RPMI8226 (cell line): ENCODE data around the gene CETP.
"Not testable (repeated sequence)": the region's sequence is repeated elsewhere in the genome, so short reads cannot be mapped to it uniquely, and the experiment has no call there.

Source experiments
- DNase-seq: peaks from one replicate; pipeline ENCODE4 v3.0.0-alpha.2; 2015

CETP gene

DNA sequence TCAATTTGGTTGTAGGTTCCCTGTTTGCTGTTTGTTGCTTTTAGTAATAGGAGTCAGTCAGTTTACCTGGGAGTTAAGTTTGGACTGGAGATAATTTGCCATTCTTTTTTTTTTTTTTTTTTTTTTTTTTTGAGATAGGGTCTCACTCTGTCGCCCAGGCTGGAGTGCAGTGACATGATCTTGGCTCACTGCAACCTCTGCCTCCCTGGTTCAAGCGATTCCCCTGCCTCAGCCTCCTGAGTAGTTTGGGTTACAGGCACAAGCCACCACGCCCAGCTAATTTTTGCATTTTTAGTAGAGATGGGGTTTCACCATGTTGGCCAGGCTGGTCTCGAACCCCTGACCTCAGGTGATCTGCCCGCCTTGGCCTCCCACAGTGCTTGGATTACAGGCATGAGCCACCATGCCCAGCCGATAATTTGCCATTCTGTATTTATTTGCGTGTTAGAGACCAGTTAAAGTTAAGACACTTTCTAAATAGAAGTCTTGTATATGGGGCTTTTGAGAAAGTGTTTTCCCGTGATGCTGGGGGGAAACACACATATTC lies 27.1 kb upstream of the CETP start:
- not testable (repeated sequence) for DNase-seq

DNA sequence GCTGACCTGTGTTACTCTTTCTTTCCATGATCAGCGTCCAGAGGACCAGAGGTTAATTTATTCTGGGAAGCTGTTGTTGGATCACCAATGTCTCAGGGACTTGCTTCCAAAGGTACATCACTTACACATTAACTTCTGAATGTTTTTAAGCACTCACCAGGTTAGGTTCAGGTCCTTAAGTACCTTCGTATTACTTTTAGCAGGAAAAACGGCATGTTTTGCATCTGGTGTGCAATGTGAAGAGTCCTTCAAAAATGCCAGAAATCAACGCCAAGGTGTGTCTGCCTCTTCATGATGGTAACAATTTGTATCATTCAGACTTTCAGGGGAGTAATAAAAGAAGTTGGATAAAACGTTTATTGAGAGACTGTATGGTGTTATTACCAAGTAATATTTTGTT lies 26.5 kb upstream of the CETP start:
- DNase-seq, result no peak

DNA sequence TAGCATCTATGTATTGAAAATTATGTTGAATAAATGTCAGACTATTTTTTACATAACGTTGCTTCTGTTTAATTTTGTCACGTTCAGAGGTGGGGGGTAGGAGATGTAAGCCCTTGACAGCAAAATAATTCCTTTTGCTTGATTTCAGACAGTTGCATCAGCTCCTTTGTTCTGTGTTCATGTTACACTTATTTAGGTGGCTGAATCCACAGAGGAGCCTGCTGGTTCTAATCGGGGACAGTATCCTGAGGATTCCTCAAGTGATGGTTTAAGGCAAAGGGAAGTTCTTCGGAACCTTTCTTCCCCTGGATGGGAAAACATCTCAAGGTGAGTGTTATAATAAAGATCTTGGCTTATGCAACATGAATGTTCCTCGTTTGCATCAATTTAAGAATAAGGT lies 25.3 kb upstream of the CETP start:
- DNase-seq, result no peak

DNA sequence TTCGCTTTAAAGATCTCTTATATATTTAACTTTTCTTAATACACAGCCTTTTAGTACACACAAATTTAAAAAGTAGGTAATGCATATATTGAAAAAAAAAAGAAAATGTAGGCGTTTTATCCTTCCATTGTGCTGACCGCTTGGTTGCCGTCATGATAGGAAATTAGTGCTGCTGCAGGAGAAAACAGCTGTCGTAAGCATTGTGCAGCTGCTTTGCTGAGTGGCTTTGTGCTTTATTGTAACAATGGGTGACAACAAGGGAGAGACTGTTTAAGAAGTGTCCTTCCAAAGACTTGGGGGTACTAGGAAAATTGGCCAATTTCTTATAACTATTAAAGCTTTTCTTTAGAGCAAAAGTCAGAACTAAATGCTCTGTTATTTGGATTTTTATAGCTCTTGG lies 24.8 kb upstream of the CETP start:
- DNase-seq, result no peak

DNA sequence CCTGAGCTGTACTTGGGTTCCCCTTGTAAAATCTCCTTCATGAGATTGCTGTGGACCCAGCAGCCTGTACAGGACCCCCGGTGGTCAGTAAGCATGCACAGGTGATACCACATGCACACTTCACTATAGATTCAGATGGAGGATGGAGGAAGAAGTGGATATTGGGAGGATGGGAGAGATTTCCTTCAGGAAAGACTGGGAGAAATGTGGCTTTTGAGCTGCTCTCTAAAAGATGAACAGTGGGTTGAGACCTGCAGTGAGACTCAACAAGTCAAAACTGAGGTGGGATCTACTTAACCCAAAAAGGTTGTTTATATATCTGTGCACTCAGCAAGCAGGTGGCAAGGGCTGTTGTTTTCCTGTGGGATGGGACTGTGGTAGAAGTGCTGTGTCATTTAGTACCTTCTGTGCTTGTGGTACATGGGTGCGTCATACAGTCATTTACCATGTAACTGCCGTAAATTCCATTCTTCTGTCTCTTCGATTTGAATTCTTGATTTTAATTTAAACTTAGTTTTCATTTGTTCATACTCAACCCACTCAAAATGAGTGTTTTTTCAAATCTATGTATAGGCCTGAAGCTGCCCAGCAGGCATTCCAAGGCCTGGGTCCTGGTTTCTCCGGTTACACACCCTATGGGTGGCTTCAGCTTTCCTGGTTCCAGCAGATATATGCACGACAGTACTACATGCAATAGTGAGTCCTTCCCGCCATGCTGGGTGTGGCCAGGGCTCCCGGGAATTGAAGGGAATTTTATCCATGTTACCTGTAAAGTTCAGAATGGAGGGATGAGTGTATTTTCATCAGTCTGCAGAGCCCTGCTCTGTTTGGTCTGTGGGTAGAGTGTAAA lies 22.9 kb upstream of the CETP start:
- DNase-seq, result no peak

DNA sequence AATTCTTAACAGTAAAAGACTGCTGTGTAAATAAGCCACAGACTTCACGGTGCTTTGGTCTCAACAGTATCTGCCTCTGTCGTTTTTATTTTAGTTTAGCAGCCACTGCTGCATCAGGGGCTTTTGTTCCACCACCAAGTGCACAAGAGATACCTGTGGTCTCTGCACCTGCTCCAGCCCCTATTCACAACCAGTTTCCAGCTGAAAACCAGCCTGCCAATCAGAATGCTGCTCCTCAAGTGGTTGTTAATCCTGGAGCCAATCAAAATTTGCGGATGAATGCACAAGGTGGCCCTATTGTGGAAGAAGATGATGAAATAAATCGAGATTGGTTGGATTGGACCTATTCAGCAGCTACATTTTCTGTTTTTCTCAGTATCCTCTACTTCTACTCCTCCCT lies 21.9 kb upstream of the CETP start:
- DNase-seq, result no peak

DNA sequence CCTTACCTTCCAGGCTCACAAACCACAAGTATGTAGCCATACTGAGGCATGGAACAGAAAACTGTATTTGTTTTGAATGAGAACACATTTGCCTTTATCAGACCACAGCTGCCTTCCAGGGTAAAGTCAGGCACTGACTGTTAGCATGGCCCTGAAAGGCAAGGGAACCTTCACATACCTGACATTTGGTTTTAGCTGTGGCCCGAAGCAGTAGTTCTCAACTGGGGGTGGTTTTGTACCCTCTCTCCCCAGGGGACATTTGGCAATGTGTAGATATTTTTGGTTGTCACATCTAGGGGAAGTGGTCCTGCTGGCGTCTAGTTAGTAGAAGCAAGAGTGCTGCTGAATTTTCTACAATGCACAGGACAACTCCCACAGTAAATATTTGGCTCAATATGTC lies 20.7 kb upstream of the CETP start:
- no peak for DNase-seq

DNA sequence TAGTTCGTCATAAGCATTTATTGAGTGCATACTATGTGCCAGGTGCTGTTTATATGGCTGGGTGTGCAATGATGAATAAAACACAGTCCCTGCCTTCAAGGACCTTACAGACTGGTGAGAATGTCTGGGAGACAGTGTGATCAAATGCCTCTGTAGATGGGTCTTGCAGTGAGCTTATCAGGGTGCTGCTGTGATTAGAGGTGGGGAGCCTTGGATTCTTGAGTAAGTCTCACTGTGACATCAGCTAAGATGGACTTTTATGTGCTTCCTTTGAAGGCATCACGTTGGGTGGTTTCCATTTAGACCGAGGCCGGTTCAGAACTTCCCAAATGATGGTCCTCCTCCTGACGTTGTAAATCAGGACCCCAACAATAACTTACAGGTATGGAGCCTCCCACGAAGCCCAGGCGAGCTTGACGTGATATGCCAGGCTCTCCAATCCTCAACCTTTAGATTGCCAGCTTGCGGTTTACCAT lies 19.9 kb upstream of the CETP start:
- no peak for DNase-seq

DNA sequence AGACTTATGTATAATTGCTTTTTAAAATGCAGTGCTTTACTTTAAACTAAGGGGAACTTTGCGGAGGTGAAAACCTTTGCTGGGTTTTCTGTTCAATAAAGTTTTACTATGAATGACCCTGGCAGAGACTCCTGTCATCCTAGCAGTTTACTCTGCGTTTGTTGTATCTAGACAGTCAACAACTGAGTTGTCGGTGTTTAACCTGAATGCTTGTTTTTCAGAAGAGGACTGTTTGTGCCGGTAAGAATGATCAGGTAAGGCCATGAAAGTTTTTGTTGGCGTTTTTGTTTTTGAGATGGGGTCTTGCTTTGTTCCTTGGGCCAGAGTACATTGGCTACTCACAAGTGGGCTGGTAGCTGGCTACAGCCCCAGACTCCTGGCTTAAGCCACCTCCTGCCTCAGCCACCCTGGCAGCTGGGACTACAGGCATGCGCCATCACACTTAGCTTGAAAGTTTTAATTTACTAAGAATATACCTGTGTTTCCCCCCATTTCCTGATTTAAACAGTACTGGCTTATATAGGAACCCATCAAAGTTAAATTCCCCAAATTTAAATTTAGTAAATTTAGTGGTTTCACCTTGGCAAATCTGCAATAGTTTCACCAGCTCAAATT lies 17.9 kb upstream of the CETP start:
- no peak for DNase-seq

DNA sequence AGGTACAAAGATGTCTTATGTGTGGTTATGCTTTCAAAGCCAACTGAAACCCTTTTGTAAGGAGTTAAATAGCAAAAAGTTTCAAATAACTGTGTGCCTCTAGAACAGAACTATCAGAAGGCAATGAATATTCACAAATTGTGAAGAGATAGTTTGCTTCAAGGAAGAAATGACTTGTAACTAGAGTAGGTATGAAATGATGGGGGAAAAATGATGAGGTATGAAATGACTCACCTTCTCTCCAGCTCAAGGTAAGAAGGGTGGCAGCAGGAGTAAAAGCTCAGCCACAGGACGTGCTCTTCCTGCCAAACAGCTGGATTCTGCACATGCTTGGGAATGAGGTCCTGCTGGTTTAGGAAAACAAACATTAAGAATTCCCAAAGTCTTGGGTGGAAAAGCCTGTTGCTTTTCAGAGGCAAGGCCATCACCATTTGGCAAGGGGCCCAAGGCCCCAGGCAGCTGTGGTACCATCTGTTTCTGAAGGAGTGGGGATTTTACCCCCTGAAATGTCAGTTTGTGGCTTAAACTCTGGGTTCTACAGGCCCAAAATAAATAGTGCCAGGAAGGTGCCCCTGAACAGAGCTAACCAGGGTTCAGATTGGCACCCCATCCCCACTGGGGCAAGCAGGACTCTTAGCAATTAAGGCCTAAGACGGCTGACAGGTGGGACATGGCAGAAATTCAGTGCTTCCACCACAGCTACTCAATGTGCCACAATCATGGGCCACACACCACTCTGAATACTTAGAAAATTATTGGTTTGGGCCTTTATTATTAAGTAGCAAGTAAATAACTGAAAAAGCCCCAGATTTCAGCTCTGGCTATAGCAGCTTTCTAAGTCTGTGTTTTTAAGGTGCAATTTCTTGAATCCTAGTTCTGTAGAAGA lies 16.6 kb upstream of the CETP start:
- DNase-seq, result peak; percentile 14

DNA sequence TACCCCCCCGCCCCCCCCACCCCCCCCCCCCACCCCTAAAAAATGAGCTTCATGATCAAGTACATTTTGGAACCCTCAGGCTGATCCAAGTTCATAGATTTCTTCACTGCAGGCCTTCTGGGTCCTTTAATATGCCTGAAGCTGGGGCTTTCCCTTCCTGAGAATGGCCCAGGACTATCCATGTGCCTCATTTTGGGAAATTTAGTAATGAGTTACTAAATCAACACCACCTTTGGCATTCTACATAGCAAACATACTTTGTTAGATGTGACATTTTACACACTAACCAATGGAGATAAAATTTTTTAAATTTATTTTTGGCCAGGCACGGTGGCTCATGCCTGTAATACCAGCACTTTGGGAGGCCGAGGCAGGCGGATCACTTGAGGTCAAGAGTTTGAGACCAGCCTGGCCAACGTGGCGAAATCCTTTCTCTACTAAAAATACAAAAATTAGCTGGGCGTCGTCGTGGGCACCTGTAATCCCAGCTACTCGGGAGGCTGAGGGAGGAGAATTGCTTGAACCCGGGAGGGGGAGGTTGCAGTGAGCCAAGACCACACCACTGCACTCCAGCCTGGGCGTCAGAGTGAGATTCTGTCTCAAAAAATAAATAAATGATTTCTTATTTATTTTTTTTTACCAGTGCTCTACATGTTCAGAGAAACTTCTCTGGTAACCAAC lies 15.8 kb upstream of the CETP start:
- DNase-seq, result no peak

DNA sequence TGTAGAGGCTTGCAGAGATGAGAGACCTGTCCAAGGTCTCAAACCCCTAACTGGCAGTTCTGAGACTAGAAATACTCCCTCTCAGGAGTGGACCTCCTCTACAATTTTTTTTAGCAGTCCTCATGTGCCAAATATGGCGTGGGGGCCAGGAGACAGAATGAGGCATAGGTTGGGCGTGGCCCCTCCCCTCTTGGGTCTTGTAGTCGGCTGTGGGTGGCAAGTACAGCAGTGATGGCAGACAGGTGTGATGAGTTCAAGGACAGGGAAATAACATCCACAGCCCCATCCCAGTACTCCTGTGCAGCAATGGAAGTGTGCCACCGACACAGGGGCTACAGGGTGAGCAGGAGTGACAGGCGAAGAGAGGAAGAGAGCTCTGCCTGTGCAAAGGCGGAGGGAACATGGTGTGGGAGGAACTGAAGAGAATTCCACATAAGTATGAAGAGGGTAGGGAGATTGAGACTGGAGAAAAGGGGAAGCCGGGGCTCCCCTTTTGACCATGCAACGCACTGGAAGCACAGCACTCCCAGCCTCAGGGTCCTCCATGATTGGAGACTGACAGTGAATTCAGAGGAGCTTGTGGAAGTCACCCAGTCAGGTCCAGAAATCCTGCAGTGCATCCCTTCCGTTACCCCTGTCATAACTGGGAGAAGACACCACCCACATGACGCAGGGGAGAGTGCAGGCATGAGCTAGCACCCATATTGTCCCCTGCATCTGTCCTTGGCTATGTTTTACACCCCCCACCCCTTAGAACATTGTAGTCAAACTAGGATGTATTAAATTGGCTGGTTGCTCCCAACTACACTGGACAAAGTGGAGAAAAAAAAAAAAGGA lies 14.8 kb upstream of the CETP start:
- no peak for DNase-seq

DNA sequence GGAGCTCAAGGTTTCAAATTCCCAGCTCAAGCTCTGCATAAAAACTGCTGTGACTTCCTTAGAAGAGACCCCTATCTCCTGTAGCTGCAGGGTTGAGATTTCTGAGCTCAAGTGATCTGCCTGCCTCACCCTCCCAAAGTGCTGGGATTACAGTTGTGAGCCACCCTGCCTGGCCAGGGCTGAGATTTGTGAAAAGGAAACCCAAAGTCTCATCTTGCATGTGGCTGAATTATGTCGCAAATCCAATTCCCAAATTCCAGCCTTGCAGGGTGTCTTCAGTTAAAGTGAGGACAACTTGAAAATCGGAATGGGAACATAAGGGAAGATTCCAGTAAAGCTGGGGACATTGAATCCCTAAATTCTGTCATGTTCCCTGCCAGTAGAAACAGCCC lies 14.2 kb upstream of the CETP start:
- DNase-seq, result no peak

DNA sequence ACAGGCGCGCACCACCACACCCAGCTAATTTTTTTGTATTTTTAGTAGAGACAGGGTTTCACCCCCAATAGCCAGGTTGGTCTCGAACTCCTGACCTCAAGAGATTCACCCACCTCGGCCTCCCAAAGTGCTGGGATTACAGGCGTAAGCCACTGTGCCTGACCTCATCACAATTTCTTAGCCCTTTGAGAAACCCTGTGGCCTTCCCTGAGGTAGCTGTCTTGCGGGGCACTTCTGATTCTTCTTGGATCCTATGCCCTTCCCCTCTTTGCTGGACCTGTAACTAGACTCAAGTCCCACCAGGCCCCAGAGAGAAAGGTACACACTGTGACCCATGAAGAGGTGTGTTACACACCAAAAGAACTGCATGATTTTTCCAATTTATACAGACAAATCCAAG lies 13.5 kb upstream of the CETP start:
- DNase-seq, result no peak

DNA sequence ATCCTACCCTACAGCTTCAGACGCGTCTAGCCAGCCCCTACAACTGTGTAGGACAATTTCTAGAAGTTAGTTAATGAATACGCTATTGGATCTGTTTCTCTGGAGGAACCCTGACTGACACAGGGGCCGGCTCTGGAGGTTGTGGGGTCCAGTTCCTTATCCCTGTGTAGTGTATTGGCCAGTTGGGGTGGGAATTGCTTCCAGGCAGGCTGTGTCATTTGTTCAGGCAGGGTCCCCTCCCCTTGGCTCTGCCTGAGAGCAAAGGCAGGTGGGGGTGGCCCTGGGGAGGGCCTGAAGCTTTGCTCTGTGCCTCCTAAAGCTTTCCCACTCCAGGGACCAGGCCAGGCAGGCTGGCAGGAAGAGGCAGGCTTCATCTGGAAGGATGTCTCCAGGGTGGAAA lies 11.7 kb upstream of the CETP start:
- no peak for DNase-seq

DNA sequence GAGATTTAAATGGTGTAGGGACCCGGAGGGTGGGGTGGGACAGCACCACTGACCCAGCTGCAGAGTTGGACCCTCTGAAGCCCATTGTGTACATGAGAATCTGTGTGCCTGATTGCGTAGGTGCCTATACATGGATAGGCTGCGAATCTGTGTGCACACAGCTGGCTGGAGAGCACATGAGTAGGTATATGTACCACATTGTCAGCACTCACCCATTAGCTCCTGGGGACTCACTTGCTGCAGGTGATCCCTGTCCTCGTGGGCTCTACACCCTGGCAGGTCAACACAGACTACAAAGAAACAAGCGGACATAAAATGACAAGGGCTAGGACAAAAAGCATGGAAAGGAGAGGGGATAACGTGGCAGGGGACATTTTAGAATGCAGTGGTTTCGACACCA lies 11.3 kb upstream of the CETP start:
- DNase-seq, result no peak

DNA sequence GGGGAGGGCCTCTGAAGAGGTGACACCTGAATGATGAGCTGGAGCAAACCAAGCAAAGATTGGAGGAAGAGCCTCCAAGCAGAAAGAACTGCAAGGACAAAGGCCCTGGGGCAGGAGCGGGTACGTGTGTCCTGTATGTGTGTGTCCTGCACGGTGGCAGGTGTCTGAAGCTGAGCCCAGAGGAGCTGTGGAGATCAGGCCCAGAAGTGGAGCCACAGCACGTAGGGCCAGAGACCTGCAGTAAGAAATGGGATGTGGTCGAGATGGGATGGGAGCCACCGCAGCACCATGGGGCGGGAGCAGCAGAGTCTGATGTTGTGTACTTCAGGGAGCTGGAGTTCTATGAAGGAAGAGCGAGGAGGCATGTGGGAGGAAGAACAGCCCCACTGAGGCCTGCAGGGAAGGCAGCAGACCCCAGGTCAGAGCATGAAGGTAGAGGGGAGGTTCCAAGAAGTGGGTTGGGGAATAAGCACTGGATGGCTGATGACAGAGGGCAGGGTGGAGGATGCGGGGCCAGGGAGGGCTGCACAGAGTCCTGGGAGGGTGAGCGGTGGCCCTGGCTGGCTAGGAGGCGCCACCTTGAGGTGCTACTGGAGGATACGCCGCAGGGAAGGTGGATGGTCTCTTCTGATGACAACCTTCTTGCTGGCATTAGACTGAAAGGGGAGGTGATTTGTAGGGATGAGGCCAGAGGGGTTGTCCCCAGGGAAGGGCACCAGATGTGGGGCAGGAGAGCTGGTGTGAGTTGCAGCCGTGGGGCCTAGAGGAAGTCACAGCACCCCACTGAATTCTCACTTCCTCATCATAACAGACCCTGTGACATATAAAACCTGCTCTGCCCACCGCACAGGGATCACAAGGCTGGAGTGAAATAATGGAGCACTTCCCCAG lies 10.6 kb upstream of the CETP start:
- peak; percentile 87 for DNase-seq

DNA sequence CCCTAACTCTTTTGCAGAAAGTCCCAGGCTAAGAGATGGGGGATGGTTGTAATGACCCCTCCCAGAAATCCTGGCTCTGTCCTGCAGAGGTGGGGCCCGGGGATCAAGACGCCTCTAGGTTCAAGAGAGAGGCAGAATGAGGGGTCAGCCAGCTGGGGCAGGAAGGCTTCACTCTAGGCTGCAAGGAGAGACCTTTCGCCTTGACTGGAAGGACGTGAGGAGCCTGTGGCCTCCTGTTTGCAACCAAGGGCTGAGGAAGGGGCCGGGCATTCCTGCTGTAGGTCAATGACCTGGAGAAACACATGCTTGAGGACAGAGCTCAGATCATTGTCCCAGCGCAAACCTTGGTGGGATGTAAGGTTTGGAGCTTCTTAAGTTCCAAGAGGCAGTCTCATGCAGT lies 8.7 kb upstream of the CETP start:
- no peak for DNase-seq

DNA sequence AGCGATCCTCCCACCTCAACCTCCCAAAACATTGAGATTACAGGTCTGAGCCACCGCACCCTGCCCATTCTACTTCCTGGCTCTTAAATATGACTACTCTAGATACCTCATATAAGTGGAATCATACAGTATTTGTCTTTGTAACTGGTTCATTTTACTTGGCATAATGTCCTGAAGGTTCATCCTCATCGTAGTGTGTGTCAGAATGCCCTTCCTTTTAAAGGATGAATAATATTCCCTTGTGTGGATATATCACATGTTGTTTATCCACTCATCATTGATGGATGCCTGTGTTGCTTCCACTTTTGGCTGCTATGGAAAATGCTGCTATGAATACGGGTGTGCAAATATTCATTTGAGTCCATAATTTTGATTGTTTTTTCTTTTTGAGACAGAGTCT lies 5.7 kb upstream of the CETP start:
- DNase-seq, result no peak

DNA sequence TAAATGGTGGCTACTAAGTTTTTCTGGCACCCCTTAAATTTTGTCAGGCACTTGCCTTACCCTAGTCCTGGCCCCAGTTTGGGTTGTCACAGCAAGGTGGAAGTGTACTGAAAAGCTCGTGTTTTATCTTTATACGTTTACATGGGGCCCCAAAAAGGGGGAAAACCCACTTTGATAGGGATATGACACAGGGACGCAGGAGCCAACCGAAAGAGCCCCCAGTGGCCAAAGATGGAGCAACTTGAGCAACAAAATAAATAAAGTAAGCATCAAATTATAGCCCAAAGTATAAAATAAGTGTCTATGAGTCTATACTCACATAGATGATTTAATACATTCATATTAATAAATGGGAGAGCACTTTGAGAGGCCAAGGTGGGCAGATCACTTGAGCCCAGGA lies 5.0 kb upstream of the CETP start:
- peak; percentile 15 for DNase-seq
